ENCODE measurements around the gene MOB1B. TPM values are rescaled to one million over a fixed set of nuclear protein-coding genes. Genes with fewer than 3 reads are reported as not detected.

Gene MOB1B
- total and polyA plus RNA-seq, 2 experiments from 2014 or later = 7.9 to 30.2 TPM

- no peak for TF ChIP-seq CTCF (conservative IDR thresholded peaks at IDR 0.05; ENCODE audit: low read depth in 2 of 2)
- TF ChIP-seq ZNF114 (CRISPR knock-in tag; IDR thresholded peaks at IDR 0.05) = no peak
- no peak for TF ChIP-seq EZH2phosphoT487 (IDR thresholded peaks at IDR 0.05; ENCODE audit: unreplicated experiment)
- TF ChIP-seq JUNB (IDR thresholded peaks at IDR 0.05; ENCODE audit: unreplicated experiment) = no peak
- TF ChIP-seq STAT1 (IDR thresholded peaks at IDR 0.05; ENCODE audit: unreplicated experiment) = no peak
- TF ChIP-seq ZNF331 (CRISPR knock-in tag; IDR thresholded peaks at IDR 0.05; ENCODE audit: low read depth) = no peak
Measured at GRCh38 chr4:70927502-70928137, 25.5 kb downstream of the MOB1B start (continued).

- Histone ChIP-seq H3K27ac (ENCODE audit: low read depth) (no peak overlapping the region), H2AFZ (no peak overlapping the region), H3K9me2 (ENCODE audit: insufficient read depth) (no peaks in the 10 kb centered on the region), H3K4me2 (no peak overlapping the region), H3K4me1 (ENCODE audit: insufficient read depth) (peaks cover 22% of the 10 kb centered on the region), H3K27me3 (ENCODE audit: insufficient read depth) (no peaks in the 10 kb centered on the region), H3K79me2 (replicated peaks; ENCODE audit: insufficient read depth) (peaks cover 100% of the 10 kb centered on the region), H3K36me3 (ENCODE audit: insufficient read depth) (no peaks in the 10 kb centered on the region), H3F3A (replicated peaks; ENCODE audit: low read depth) (no peaks in the 10 kb centered on the region), H3K4me3 (no peak overlapping the region), H4K20me1 (replicated peaks; ENCODE audit: insufficient read depth) (0 out of 2 replicates have a peak, but pooled peaks cover 10% of the 10 kb centered on the region)
- TF ChIP-seq REST (IDR thresholded peaks at IDR 0.05; ENCODE audit: unreplicated experiment) = no peak
- no peak for TF ChIP-seq ETS1 (IDR thresholded peaks at IDR 0.05)
- no peak for TF ChIP-seq NANOG (IDR thresholded peaks at IDR 0.05; ENCODE audit: borderline replicate concordance)
- TF ChIP-seq CREB1 (CRISPR knock-in tag; IDR thresholded peaks at IDR 0.05; ENCODE audit: low read depth) = no peak
- TF ChIP-seq STAT1 (IDR thresholded peaks at IDR 0.05; ENCODE audit: unreplicated experiment) = no peak
- no peak for TF ChIP-seq POLR2AphosphoS5 (IDR thresholded peaks at IDR 0.05; ENCODE audit: low read depth)
- no peak for TF ChIP-seq ZNF114 (CRISPR knock-in tag; IDR thresholded peaks at IDR 0.05)
- DNase-seq (ENCODE audit: low spot score) (no peak), ATAC-seq (no peak)
- H3K27ac Mint-ChIP-seq = peak overlapping the region; percentile 48; the same call in 1 of the 2 replicates
- peaks cover 3% of the 10 kb centered on the region for H3K27me3 Mint-ChIP-seq (ENCODE audit: insufficient read depth, low read depth, poor library complexity)
- no peaks in the 10 kb centered on the region for H3K9me3 Mint-ChIP-seq
- H3K36me3 Mint-ChIP-seq (ENCODE audit: low read depth) = peaks cover 14% of the 10 kb centered on the region; the same call in 2 of the 3 replicates
- H3K4me3 Mint-ChIP-seq = no peak overlapping the region
- H3K4me1 Mint-ChIP-seq = peaks cover 26% of the 10 kb centered on the region
Measured at GRCh38 chr4:70930530-70931256, 28.5 kb downstream of the MOB1B start.

Data from GM23338 (cell line).